Stimulated activated CD8-positive, alpha-beta memory T cell treated with anti-CD3 and anti-CD28 coated beads, Interleukin-7, amount 100 ng/mL, for 48 hours (primary cell): ENCODE results near the gene PCDH7.

Experiments used
- DNase-seq, 2 donors: peaks; one replicate each; pipeline ENCODE4 v3.0.0-alpha.2; 2020; ENCODE audit warnings: low read depth in 1 of 2; ENCODE audit errors: extremely low read depth in 1 of 2

PCDH7 gene

DNA sequence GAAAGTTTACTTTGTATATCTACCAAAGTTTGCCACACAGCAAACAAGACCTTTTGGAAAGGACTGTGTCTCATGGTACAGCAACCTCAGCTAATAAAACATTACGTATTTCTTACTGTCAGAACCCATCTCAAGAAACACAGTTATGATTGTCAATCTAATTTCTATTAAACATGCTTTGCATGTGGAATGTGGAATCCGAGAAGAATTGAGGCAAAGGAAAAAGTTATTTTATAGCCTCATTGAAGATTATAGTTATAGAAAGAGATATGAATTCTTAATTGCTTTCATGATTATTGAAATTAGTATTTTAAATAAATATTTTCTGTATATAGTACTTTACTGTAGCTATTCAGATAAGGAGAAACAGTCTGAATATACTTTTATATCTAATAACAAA, 5.4 kb downstream of the PCDH7 start:
- DNase-seq = no peak

DNA sequence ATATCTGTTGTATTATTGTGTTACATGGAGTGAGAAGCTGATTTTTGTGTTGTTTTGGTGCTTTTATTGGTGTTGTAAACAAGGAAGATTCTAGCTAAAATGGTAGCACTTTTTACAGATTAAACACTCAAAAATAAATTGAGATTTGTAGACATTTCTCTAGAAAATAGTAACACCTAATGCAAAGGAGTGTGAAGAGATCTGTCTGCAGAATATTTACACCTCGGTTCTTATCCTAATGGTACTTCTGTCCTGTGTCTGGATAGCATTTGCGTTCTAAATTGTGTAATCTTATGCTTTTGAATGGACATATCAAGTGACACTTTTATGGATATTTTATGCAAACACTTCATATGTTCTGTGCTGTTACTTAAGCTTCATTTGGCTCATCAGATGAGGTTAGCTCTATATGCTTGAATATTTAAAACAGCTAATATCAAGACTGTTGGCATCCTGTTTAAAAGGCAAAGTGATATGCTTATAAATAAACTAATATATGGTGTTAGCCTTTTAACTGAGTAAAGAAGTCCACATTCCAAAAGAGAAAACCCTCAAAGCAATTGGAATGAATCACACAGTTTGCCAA, 6.0 kb downstream of the PCDH7 start:
- DNase-seq = no peak

DNA sequence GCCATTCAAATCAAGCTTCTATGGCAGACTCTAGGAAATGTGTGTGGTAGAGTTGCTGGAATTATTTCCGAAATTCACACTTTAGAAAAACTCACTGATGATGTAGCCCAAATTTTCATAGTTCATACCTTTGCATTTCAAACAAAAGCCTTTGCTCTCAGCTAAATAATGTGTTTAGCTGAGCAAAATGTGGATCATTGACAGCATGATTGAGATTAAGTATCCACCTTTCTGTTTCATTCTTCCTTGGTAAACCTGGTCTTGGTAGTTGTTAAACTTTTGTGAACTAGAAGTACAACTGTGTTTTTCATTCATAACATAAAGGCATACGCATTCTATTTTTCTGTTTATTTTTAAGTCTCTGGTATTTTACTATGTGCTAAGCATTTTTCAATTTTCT, 7.2 kb downstream of the PCDH7 start:
- DNase-seq = no peak

DNA sequence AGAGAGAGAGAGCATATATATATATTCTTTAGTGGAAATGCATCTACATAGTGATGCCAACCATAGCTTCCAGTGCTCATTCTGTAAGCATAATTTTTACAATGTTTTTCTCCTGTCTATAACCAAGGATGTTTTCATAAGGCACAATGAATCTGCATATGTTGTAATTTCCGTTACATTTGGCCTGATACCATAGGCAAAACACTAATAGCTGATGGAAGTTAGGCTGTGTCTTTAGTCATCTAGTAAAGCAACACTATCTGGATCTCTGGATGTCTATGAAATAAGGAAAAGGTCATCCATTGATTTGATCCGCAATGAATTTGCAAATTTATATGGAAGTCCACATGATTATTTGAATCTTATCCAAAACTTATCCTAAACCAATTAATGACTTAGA, 8.1 kb downstream of the PCDH7 start:
- no peak for DNase-seq

DNA sequence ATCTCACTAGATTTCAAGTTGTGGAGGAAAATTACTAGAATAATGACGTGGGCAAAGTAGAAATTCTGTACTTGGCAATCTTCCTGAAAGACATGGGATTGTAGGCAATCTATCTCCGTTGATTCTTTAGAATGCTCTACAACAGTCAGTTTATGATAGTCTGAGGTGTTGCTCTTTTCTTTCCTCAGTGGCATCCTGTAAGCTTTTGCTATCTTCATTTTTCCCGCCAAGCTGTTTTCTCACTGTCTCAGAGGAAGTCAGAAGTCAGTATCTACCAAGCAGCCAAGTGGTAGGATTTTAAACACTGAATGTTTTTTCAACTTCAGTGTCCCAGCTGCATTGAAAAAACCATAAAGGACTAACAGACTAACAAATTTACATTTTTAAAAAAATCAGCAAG, 23.7 kb downstream of the PCDH7 start:
- no peak for DNase-seq

DNA sequence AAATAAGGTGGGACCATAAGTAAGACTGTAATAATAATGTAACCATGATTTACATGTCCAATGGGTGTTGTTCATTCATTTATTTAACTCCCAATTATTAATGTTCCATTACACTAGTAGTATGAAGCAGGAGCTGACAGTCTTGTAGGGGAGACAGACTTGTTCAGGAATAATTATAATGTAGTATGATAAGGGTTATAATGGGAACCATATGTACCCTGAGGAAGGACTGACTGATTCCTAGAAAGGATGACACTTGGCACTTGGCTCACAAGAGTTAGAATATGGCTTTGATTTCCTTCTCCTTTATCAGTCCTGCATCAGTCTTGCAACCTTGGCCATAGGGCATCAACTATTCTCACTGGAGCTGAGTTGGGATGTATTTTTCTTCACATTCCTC, 24.2 kb downstream of the PCDH7 start:
- DNase-seq = no peak

DNA sequence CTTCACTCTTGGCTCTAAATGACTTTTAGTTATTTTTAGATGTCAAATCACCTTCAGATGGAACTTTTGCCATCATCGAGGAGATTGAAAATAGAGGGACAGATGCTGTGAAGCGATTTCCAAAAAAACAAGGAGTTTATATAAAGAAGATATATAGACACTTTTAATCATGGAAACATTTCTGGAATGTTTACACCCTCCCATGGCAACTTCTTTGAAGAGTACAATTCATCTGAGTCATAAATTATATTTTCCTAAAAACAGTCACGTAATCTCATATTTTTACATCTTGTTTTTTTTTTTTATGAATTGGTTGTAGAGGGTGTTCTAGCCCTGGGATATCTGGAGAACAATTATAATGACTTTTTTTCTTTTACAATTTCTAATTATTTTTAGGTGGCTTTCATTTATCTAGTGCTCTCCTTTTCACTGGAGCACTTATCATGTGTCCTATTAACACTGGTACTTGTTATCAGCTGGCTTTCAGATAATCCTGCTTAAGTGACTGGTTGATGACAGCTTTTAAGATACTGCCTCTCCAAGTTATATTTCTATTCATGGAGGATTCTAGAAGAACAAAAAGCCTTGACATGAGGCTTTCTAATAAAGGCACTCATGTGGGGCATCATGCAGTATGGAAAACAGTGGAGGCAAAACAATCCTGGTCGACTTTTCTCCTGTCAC, 24.9 kb downstream of the PCDH7 start:
- DNase-seq = no peak

DNA sequence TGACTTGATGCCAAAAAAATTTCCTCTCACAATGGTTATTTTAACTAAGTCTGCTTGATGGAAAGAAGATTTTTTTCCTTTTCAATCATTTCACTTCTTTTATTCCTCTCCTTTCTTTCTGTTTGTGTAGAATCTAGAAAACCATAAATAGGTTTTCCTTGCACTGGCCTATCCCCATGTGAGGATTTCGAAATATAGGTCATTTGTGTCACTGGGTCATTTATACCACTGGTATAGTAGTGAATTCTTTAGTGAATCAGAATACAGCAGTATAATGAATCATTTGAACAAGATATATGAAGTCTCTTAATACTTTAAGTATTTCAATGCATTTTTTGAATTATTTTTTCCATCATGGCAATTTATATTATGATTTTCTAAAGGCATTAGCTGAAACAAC, 26.6 kb downstream of the PCDH7 start:
- DNase-seq = no peak

DNA sequence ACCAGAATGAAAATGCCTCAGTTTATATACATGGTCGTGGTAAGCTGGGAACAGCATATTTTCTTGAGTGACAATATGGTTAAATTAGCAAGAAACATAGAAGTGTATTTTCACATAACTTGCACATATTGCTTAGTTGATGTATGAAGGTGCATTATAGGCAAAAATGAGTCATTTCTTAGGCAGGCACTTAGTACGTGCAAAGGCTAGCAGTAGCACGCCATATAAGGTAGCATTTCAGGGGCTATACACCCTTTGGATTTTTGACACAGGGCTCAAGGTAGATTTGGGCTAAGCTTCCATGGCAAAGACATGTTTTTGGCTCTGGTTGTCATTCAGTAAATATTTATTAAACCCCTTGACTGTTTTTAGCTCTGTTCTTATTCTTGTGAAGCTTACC, 33.1 kb downstream of the PCDH7 start:
- no peak for DNase-seq

DNA sequence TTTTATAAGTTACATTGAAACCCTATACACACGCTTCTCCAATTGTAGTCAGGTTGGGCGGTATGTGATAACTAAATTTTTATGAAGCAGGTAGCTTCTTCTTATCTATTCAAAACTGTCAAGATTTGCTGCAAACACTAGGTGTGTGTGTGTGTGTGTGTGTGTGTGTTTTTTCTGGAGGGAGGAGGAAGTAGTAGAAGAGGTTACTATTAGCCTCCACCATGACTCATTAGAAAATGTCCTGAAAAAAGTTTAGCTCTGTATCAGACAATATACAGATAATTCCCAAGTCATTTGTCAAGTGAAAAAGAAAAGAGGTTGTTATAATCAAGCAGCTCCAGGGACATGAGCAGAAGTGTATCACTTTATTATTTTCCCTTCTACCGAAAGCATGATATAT, 33.9 kb downstream of the PCDH7 start:
- no peak for DNase-seq

DNA sequence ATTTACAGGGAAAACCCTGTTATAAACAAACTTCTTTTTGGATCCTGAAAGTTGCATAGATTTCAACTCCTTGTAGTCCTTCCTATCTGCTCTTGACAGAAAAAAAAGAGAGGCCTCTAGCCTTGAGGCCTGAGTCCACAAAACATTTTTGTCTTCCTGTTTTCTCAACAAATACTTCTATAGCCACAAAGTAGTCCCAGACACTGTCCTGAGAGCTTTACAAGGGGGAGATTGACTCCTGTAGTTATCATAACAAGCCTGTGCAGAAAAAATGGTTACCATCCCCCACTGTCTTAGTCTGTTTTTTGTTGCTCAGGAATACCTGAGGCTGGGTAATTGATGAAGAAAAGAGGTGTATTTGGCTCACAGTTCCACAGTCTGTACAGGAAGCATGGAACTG, 35.2 kb downstream of the PCDH7 start:
- DNase-seq = no peak

DNA sequence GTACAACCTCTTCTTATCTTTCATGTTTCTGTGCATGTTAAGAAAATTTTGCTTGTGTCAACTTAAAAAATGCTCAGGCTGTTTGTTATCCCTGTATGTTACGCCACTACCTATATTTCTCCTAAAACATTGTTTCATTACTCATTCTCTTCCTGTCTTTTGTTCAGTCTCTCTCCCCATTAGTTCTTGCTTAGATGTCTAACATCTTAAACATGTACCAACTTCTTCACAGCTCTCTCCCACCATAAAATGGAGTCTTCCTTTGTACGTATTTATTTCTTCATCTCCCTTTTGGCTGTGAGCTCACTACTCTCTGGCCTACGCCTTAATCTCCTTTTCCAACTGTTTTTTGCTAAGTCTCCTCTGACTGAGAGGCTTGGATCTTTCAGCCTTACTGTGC, 36.4 kb downstream of the PCDH7 start:
- DNase-seq = no peak

DNA sequence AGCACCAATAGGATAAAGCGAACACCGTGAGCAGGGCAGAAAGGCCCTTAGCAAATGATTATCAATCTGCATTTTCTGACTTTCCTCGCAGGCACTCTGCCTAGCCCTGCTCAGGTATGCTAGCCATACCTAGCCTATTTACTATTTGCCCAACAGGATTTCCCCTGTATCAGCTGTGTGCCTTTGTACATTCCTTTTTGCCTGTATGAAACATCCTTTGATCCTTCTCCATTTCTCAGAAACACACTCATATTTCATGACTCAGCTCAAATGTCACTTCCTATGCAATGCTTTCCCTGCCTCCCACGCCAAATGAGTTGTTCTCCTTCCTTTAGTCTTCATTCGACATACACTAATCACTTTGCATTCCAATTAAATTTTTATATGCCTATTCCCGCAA, 37.2 kb downstream of the PCDH7 start:
- DNase-seq = no peak

DNA sequence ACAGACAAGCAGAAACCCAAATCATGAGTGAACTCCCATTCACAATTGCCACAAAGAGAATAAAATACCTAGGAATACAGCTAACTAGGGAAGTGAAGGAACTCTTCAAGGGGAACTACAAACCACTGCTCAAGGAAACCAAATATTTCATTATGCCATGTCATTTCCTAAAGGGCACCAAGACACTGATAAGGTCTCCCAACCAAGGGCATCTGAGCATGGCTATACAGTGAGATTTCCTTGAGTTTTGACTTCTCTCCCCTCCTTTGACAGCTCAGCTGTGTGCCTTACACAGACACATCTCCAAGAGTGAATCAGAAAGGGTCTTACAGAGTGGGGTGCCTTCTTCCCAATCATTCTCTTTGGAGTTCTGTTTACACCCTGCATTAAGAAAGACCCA, 40.4 kb downstream of the PCDH7 start:
- DNase-seq = no peak

DNA sequence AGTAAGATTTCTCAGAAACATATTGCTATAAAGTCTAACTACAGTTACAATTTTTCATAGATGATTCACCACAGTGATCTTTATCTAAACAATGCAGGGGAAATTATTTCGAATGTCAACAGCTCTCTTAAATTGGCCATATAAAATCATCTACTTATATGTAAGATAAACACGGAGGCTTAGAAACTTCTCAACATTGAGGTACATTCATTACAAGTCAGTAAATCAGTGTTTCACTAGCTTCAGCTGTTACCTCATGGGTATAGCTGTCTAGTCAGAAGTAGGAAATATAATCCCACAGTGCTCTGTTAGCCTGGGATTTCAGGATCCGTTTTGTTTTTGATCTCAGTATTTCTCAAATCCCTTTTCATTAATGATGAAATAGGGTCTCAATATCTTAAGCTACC, 43.2 kb downstream of the PCDH7 start:
- no peak for DNase-seq

DNA sequence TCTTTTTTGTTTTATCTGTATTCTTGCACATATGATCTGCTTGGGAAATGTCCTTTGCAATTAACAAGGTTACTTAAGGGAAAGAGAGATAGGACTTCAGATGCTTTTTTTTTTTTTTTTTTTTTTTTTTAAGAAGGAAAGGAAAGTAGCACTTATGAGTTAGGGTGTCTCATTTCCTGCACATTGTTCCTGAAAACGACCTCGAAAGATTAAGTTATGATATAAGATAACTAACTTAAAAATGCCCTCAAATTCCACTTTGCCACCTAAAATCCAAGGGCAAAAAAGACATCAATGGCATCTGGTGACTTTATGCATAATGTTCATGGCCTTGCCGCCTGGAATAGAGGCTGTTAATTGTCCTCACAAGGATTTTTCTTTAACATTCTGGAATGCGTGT, 44.9 kb downstream of the PCDH7 start:
- no peak for DNase-seq

DNA sequence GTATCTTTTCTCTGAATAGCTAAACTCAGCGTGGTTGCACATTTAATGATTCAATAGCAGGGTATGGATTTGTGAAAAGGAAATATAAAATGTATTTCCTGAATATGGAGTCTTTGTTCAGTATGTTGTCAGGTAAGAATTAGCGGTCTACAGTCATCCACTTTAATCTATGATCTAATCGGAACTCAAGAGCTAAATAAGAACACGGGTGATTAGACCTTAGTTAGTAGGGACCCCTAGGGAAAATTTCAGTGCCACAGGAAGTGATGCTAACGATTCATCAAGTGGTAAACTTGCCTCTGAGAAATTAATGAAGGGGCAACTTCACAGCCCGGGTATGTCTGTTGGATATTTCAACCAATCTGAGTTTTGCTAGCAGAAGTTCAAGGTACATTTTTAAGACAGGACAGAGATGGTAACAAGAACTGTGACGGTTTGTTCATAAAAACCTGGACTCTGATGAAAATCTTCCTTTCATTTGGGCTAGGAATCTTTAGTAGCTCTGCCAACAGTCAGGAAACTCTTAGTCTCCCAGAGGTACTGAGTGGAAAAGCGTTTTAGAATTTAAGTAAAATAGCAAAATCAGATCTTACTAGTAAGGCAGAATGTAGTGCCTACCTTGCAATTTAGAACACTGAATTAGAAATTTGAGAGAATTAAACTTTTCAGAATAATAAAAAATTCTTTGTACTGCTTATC, 47.1 kb downstream of the PCDH7 start:
- DNase-seq = no peak

DNA sequence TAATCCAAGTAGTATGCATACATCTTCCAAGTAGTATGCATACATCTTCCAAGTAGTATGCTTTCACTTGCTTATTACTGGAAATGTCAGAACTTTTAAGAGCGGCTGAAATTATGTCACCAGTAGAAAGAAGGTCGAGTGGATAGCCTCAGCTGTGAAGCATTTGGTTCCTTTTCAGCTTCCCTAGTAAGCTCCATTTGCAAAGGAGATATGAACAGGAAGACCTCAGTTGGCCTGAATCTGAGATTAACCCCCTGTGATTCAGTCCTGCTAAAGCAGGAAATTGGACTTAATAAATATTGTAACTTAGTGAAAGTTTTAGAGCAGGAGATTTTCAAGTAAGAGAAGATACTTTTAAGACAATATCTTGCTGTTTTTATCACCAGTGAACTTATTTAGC, 48.1 kb downstream of the PCDH7 start:
- no peak for DNase-seq

DNA sequence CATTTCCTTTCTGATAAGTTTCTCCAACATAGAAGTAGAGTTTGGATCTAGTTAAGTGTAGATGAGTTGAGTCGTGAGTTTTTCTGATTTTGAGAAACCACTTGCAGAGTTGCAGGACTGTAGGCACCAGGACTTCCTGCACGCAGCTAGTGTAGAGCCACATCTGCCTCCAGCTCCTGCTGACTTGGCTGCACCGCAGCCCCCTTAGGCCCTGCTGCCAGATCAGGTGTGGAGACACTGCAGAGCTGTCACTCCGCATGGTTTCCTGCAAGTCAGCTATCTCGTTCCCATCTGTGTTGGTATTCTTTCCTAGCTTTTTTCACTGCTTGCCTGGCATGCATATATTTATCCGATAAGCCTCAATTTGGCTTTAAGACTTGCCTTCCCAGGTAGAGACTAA, 48.9 kb downstream of the PCDH7 start:
- no peak for DNase-seq

DNA sequence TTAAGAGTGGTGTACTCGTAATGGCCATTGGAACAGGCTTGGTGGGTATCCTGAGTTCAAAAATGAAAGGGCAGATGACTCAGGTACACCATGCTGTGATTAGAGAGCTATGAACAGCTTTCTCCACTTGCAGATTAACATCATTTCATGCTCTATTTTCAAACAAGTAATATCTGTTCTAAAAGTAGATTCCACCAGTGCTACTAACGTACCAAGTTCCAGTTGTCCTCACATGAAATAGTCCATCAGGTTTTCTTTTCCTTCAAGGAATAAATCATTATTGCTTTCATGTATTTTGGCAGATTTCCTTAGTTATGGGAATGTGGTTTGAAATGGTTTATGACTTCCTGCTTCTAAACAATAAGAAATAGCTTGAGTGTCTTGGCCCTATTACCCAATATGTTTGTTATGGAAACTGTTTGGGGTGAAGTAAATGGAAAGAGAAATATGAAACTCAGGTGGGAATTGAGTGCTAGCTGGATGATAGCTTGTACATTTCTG, 49.9 kb downstream of the PCDH7 start:
- DNase-seq = no peak

DNA sequence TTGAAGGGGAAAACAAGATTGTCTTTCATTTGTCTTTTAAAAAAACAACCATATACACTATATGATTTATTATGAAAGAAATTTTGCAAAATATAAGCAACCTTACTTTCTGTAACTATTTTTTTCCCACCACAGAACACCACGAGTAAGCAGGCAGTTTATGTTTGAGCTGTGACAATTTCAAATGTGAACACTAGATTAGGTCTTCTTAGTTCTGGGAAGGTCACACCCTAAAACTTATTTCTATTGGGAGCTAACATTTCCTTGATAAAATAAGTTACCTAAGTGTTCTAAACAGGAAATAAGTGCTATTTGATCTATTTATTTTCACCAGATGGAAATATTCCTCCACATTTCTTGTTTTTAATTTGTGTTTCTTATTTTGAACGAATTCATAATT, 50.6 kb downstream of the PCDH7 start:
- DNase-seq = no peak

DNA sequence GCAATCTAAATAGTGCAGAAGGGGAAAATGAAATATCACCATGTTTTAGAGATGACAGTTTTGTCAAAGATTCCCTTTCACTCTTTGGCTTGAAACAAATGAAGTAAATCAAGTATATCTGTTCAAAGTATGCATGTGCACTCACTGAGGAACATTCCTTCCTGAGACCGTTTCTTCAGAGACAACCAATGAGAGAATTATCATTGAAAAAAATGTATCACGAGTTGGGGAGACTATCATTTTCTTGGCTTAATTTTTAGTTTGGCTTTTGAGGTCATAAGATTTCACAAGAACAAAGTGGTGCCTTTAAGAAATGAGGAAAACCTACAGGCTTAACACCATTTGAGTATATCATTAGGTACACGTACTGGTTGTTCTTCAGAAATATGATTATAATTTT, 56.3 kb downstream of the PCDH7 start:
- no peak for DNase-seq
